HG02870 (cell line): ENCODE measurements around the gene WDTC1.
"Not testable (repeated sequence)": the region's sequence is repeated elsewhere in the genome, so short reads cannot be mapped to it uniquely, and the experiment has no call there.

Source experiments
- ATAC-seq: cut with Tn5 transposase; IDR thresholded peaks from one replicate; pipeline ENCODE4 v1.9.1; 2021; ENCODE audit warnings: mild to moderate bottlenecking, moderate library complexity; ENCODE audit not compliant: unreplicated experiment

Gene WDTC1

DNA sequence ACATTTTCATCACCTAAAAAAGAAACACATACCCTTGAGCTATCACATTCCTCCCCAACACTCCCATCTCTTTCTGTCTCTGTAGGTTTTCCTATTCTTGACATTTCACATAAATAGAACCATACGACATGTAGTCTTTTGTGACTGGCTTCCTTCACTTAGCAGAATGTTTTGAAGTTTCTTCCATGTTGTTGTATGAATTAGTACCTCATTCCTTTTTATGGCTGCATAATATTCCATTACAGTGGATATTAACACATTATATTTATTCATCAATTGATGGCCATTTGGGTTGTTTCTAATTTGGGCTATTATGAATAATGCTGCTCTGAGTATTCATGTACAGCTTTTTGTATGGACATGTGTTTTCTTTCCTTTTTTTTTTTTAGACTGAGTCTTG, 11.8 kb downstream of the WDTC1 start:
- ATAC-seq: no peak

DNA sequence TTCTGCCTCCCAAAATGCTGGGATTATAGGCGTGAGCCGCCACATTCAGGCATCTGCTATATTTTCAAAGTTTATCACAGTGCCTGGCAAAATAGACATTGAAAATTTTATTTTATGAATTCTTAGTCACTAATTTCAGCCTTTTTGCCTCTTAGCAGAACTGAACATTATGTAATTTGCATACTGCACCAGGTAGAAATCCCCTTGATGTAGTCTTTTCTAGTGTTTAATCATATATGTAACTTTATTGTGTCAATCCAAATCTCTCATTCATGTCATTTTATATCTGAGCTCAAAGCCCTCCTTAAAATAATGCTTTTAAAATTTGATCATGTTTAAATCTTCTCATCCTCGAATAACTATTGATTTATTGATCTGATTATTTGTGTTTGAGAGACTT, 19.2 kb downstream of the WDTC1 start:
- ATAC-seq: no peak

DNA sequence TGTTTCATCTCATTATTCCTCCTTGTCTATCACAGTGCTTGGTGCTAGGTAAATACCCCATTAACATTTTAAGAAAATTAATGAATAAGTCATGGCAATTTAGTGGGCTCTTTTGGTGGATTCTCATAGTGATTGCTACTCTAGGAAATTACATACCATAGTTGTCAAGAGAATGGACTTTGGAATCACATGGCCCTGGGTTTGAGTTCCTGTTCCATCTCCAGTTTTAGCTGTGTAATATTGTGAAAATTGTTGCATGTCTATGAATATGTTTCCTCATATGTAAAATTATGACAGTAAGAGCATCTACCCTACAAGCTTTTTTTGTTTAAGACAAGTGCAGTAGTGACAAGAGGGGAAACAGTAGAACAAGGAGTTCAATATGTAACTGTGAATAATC, 20.7 kb downstream of the WDTC1 start:
- ATAC-seq: no peak

DNA sequence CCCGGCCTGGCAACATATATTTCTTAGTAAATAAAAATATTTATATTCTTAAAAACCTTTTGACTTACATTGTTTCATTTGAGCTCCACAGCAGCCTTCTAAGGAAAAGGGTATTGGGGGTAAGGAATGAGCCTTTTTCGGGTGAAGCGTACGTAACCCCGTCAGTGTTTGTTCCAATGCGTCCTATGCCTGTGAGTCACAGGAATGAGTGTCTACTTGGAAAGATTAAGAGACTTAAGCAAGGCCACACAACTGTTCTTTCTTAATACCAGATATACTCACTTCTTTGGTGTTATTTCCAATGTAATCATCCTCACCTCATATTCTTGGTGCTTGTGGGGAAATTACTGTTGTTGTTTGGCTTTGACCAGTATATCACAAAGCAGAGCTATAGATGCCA, 22.7 kb downstream of the WDTC1 start:
- no peak for ATAC-seq

DNA sequence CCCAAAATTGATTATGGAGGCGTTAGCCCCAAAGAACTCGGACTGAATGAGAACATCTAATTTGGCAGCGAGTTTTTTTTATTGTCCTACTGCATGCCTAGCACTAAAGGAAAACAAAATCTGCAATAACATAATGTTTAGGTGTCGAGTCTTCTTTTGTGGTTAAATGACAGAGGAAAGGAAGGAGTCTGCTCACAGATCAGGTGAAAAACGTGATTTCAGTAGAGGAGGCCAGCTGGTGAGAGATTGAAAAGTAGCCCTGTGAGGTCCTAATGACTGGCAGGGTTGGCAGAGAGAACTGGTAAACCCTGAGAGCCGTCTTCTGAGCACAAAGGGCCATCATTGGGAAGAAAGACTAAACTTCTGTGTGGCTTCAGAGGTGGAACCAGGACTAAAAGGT, 24.2 kb downstream of the WDTC1 start:
- ATAC-seq: no peak

DNA sequence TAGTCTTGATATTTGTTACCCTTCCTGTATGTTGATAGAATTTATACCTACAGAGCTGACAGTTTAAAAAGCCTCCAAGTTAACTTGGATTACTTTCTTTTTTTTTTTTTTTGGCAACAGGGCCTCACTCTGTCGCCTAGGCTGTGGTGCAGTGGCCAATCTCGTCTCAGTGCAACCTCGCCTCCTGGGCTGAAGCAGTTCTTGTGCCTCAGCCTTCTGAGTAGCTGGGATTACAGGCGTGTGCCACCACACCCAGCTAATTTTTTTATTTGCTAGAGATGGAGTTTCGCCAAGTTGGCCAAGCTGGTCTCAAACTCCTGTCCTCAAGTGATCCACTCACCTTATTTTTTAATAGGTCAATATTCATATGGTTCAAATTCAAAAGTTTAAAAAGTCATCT, 32.7 kb downstream of the WDTC1 start:
- no peak for ATAC-seq

DNA sequence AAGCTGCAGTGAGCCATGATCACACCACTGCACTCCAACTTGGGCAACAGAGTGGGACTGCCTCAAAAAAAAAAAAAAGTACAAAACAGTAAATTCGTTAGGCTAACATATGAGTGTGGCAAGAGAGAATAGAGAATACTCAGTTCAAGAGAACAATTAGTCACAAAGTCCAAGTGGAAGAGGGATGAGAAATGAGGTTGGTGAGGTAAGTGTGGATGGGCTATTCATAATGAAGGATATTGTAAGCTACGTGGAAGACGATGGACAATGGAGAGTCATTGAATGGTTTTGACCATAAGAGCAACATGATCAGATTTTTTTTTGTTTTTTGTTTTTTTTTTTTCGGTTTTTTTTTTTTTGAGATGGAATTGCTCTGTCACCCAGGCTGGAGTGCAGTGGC, 34.8 kb downstream of the WDTC1 start:
- no peak for ATAC-seq

DNA sequence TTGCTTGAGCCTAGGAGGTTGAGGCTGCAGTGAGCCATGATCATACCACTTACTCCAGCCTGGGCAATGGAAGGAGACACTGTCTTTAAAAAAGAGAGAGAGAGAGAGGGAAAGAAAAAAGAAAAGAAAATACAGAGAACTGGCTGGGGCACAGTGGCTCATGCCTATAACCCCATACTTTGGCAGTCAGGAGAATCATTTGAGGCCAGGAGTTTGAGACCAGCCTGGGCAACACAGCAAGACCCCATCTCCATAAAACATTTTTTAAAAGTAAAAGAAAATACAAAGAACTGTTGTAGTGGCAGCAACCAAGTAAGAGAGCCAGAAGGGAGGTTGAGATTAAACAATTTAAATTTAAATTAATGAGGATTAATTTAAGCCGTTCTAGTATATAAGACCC, 39.8 kb downstream of the WDTC1 start:
- ATAC-seq: no peak

DNA sequence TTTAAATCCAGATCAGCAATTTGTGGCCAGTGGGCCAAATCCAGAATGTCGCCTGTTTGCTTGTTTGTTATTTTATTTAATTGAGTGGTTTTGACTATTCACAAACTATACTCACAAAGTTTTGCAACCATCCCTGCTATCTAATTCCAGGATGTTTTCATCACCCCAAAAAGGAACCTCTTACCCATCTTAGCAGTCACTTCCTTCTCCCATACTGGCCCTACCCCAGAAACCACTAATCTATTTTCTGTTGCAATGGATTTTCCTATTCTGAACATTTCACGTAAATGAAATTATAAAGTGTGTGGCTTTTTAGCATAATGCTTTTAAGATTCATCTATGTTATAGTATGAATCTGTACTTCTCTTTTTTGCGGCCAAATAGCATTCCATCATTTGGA, 41.3 kb downstream of the WDTC1 start:
- no peak for ATAC-seq

DNA sequence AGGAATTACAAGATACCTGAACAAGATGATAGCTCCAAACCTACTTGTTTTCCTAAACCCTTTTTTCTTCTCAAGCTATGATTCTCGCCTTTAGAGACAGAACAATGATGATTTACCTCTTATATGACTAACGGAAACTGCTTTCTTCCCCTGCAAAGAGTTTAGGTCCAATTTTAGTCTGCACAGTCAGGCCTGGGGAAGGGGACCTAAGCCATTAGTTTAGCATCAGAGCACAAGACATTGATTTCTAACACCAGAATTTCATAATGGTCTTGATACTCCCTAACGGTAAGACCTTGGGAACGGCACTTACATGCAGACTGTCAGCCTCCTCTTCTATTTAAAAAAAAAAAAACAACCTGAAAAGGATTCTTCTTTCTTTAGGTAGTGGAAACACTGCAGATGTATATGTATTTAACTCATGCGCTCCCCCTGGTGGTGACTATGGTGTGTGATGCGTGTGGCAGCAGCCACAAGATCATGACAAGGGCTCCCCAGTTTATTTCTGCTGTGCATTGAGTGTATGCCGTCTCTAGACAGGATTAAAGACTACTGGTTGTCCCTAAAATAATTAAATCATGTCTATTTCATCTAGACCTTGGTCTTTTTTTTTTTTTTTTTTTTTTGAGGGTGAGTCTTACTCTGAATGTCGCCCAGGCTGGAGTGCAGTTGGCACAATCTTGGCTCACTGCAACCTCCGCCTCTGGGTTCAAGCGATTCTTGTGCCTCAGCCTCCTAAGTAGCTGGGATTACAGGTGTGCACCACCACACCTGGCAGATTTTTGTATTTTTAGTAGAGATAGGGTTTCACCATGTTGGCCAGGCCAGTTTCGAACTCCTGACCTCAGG, 50.2 kb downstream of the WDTC1 start:
- ATAC-seq: no peak

DNA sequence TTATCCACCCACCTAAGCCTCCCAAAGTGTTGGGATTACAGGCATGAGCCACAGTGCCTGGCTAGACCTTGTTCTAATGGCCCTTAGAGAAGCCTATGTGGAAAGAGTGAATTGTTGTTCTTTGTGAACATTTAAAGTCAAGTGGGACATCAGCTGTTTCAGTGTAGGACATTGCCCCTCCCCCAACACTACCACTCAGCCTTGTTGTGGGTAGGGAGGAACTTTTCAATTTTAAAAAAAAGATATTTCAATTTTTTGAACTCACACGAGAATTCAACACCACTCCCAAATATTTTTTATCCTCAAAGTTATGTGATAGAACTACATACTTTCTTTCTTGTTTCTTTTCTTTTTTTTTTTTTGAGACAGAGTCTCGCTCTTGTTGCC, 50.8 kb downstream of the WDTC1 start:
- no peak for ATAC-seq

DNA sequence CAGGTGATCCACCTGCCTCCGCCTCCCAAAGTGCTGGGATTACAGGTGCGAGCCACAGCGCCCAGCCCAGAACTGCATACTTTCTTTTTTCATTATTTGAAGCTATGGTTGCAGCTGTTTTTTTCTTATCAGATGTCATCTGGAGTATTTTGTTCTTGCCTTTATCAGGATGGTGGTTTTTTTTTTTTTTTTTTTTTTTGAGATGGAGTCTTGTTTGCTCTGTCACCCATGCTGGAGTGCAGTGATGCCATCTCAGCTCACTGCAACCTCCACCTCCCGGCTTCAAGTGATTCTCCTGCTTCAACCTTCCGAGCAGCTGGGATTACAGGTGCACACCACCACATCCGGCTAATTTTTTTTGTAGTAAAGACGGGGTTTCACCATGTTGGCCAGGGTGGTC, 51.4 kb downstream of the WDTC1 start:
- ATAC-seq: not testable (repeated sequence)

DNA sequence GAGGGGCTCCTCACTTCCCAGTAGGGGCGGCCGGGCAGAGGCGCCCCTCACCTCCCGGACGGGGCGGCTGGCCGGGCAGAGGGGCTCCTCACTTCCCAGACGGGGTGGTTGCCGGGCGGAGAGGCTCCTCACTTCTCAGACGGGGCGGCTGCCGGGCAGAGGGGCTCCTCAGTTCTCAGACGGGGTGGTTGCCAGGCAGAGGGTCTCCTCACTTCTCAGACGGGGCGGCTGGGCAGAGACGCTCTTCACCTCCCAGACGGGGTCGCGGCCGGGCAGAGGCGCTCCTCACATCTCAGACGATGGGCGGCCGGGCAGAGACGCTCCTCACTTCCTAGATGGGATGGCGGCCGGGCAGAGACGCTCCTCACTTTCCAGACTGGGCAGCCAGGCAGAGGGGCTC, 54.7 kb downstream of the WDTC1 start:
- ATAC-seq: not testable (repeated sequence)

DNA sequence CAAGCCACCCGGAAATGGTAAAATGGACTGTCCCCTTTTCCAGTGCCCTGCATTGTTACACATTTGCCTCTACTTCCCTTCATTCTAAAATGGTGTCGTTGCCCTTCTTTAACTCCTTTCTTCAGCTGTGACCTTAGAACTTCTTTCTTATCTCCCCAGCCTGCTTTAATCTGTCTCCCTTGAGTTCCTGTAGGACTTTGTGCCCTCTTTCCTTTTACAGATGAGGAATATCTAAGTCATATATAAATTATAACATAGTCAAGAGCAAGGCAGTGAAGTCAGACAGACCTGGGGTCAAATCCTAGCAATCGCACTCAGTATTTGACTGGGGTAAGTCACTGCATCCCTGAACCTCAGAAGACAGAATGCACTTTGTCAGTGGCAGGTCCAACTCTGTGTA, 56.1 kb downstream of the WDTC1 start:
- ATAC-seq: no peak

DNA sequence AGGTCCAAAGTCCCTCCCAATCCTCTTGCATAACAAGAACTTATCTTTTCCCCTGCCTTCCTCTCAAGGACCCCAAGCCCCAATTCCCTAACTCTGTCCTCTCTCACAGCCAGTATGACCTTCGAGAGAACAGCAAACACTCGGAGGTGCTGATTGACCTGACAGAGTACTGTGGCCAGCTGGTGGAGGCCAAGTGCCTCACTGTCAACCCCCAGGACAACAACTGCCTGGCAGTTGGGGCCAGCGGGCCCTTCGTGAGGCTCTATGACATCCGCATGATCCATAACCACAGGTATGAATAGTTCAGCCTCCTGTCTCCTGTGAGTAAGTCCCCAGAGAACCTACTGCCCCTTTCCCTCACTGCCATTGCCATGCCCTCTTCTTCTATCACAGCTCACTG, 57.7 kb downstream of the WDTC1 start:
- no peak for ATAC-seq

DNA sequence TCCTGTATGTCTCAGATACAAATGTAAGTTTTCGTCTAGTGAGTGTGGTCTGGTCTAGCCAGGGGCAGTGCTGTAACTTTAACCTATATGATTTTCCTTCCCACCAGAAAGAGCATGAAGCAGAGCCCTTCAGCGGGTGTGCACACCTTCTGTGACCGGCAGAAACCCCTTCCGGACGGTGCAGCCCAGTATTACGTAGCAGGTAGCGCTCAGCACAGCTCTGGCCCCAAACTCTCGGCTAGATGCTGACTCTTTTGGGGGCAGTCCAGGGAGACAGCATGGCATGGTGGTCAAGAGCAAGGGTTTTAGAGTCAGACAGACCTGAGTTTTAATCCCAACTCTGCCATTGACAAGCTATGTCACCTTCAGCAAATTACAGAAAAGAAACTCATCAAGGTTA, 59.5 kb downstream of the WDTC1 start:
- no peak for ATAC-seq

DNA sequence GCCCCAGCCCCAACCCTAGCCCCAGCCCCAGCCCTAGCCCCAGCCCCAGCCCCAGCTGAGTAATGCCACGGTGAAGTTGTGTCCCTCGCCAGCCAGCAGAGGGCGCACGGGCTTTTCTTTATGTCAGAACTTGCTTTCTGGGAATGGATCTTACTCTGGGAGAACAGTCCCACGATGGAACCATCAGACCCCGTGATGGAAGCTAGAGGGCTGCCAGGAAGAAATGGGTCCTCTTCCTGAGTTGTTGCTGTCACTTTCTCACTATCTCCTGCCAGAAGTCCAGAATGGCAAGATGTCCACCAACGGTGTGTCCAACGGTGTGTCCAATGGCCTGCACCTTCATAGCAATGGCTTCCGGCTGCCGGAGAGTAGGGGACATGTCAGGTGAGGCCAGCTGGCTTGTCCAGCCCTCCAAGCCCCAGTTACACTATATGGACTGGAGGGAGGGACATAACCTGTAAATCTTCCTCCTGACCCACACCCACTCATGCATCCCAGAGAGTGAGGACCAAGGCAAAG, 62.4 kb downstream of the WDTC1 start:
- ATAC-seq: no peak

DNA sequence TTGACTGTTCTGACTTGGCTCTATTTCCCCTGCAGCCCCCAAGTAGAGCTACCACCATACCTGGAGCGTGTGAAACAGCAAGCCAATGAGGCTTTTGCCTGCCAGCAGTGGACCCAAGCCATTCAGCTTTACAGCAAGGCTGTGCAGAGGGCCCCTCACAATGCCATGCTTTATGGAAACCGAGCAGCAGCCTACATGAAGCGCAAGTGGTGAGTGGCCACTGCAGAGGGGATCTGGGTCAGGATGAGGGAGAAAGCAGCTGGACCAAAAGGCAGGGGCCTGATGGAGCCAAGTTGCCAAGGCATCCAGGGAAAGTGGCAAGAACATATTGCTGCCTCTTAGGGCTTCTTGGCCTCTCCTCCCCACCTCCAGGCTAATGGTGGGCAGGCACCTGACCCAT, 63.5 kb downstream of the WDTC1 start:
- no peak for ATAC-seq

DNA sequence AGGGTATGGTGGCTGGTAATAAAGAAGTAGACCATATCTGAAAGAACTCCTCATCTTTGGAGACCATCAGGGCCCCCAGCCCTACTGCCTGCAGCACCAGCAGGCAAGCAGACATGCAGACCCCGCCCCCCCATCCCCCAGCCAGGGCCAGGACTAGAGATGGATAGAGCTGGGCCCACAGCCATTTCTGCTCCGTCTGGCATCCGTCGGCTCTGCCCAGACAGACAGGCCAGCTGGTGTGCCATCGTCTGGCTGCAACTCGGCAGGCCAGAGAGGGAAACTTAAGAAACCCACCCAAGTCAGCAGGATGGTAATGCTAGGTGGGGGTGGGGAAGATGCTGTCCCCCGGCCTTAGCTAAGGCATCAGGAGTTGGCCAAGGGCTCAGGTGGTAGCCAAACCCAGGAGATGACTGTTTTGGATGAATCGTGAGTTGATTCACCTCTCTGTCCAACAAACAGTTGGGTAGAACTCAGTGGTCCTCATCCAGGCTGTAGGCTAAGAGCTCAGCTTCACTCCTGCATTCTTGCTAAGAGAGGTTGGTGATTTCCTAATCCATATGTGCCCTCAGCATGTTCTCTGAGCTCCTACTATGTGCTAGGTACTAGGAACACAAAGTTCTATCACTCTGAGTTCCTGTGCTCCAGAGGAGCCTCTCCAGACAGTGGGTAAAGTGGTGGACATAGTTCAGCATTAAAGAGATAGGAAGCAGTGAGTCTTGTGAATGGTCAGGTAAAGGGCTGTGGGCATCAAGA, 64.4 kb downstream of the WDTC1 start:
- no peak for ATAC-seq

DNA sequence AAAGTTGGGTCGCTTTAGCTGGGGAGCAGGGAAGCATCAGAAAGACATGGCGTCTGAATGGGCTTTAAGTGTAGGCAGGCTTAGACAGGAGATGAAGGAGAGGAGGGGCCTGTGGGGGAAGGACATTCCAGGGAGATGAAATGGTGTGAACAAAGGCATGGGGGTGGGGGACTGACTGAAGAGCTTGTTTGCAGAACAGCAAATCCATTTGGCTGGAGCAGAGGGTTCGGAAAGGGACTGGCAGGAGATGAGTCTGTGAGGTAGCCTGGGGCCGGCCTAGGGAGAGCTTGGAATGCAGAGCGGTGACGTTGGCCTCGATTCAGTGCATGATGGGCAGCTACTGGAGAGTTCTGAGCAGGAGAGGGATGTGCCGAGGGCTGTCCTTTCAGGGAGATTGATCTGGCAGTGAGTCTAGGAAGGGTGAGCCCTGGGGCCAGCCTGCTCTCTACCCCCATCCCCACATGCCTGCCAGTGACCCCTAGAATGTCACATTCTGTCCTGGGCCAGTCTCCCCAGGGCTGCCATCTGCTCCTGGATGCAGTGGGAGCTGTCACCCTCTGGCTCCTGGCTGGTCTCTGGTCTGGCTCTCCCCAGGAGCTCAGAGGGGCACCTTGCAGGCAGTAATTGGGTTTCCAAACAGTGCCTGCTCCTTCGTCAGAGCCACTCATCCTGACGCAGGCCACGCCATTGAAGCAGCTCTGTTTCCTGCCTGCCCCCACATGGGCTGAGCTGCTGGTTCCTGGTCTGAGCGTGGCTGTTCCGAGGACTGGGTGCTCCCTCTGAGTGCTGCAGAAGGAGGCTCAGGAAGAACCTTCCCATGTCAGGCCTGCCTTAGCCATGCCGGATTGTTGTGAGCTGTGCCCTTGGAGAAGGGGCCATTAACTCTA, 65.2 kb downstream of the WDTC1 start:
- ATAC-seq: no peak

DNA sequence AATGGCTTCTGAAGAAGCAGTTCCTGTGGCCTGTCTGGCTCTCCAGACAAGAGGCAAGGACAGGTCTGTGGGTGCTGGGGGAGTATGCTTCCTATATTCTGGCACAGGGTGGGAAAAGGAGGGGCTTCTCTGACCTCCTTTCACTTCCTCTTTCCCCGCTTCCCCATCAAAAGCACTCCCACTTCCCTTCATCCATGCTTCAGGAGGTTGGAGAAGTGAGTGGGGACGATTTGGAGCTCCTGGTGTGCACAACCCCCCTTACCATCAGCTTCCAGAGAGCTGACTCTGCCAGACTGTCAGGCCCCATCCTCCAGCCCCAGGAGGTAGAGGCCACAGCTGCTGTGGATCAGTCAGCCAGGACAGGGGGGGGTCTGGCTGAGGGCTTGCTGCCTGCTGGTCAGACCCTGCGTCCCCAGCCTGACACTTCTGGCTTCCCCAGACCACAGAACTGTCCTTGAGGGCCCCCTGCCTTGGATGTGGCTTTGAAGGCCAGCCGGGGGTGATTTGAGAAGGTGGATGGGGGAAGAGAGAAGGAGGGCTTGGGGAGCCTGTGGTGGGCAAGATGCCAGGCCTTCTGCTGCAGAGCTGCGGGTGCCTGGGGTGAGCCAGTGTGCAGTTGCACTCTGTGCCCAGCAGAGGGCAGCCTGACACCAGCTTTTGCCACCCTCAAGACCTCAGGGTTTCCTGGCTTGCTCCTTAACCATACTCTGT, 66.1 kb downstream of the WDTC1 start:
- ATAC-seq: no peak
